Measurements from ENCODE around the gene PRDM15.

The PRDM15 gene

DNA sequence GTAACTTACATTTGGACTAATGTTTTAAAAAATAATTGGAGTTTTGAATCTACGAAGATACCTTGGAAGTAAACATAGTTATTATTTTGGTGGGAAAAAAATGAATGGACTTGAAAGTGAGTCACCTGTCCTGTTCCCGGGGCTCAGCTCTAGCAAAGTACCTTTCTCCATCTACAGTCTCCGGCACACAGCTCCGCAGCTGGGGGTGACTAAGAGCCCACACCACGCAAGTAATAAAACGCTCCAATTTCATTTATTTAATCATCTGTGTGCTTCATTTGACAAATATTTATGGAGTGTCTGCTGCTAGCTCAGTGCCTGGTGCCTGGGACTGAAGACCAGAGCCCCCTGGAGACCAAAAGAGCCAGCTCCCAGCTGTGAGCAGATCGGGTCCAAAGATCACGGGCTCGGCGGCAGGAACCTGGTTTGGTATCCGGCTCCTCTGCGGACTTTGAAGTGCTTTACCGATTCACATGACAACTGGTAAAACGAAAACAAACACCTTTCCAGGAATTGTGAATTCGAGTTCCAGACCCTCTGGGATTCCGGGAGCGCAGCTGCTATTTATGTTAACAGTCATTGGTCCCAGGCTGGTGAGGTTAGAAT lies 110.6 kb downstream of the PRDM15 start:
- H3K23ac ChIP-seq (ENCODE audit: low read length in 2 of 2), result no peak overlapping the region
- H3K9me3 ChIP-seq (ENCODE audit: control insufficient read depth, low read length), result no peaks in the 10 kb centered on the region
- H2BK15ac ChIP-seq (ENCODE audit: low read depth, poor library complexity, severe bottlenecking), result no peak overlapping the region
- H3K9ac ChIP-seq (ENCODE audit: low read length), result peak overlapping the region; percentile 65
- WGBS, result 2% methylated on average over 15 of the region's 17 CpGs
- no peak overlapping the region for H4K91ac ChIP-seq (ENCODE audit: low read length)
- H3K4me1 ChIP-seq (ENCODE audit: control insufficient read depth, insufficient read depth, low read depth, low read length), result peaks cover 39% of the 10 kb centered on the region
- H2BK120ac ChIP-seq (ENCODE audit: low read depth, low read length), result no peak overlapping the region
- peaks cover 37 to 100% of the 10 kb centered on the region in 2 experiments for H3K27me3 ChIP-seq (ENCODE audit: control insufficient read depth in 1 of 2, insufficient read depth in 1 of 2, low read length in 2 of 2)
- H3K27ac ChIP-seq (ENCODE audit: low read length, poor library complexity, severe bottlenecking), result no peak overlapping the region
- H3K36me3 ChIP-seq (ENCODE audit: control insufficient read depth in 1 of 2, insufficient read depth in 2 of 2, low read depth in 1 of 2, low read length in 2 of 2), result no peaks in the 10 kb centered on the region
- H2BK5ac ChIP-seq (ENCODE audit: low read depth, low read length, poor library complexity, severe bottlenecking), result no peak overlapping the region
- peak overlapping the region; percentile 77 for H3K4me2 ChIP-seq (ENCODE audit: low read length, poor library complexity, severe bottlenecking)
- no peak overlapping the region for H2BK12ac ChIP-seq (ENCODE audit: low read length in 2 of 2)
- no peak overlapping the region for H3K14ac ChIP-seq (ENCODE audit: low read length in 2 of 2)
- H4K8ac ChIP-seq (ENCODE audit: low read length), result no peak overlapping the region
- no peak overlapping the region for H3K4ac ChIP-seq (ENCODE audit: low read depth in 1 of 2, low read length in 2 of 2)
- DNase-seq, result peak; percentile 29
- H3K18ac ChIP-seq (ENCODE audit: low read depth in 1 of 2, low read length in 2 of 2), result no peak overlapping the region
- no peak overlapping the region for H2AK5ac ChIP-seq (ENCODE audit: low read length, severe bottlenecking)
- peaks cover 2% of the 10 kb centered on the region for H3K79me1 ChIP-seq (replicated peaks; ENCODE audit: low read length, poor library complexity, severe bottlenecking)
- peak overlapping the region in 1 of 2 experiments; percentile 80 for H3K4me3 ChIP-seq (ENCODE audit: insufficient read depth in 1 of 2, low read depth in 1 of 2, low read length in 2 of 2)
- H2AFZ ChIP-seq (ENCODE audit: low read depth, low read length), result no peak overlapping the region

DNA sequence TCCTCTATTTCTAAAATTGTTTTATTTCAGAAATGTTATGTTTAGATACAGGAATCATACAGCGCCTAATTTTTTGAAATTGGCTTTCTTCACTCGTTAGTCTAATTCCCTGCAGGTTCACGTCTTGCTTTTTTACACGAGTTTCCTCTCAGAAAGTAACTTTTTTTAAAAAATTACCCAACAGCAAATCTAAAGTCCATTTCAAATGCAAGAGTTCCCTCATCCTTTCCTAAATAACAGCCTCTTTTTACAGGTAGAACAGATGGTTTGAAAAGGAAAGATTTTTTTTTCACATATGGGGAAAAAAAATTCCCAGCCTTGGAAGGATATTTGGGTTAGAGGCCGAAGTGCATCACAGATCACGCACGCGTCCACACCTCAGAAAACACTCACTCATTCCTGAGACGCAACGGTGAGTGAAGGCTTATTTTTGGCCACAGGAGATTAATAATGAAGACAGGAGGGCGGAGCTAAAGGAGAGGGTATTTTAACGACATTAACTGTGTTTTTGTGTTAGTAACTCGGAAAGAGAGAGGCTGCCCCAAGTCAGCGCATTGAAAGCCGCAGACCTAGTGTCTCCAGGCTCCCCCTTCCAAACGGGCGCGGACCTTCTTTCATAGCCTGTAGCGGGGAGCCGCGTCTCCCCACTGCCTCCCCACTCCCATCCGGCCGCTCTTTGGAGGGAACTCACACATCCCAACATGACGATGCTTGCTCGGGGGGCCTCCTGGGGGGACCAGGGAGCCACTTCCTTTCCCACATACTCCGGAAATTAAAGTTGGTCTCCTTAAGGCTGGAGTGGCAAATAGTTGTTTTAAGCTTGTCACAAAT lies 111.3 kb downstream of the PRDM15 start:
- no peak overlapping the region for H3K14ac ChIP-seq (ENCODE audit: low read length in 2 of 2)
- peaks cover 33 to 100% of the 10 kb centered on the region in 2 experiments for H3K27me3 ChIP-seq (ENCODE audit: control insufficient read depth in 1 of 2, insufficient read depth in 1 of 2, low read length in 2 of 2)
- no peak overlapping the region for H2BK5ac ChIP-seq (ENCODE audit: low read depth, low read length, poor library complexity, severe bottlenecking)
- H3K4me2 ChIP-seq (ENCODE audit: low read length, poor library complexity, severe bottlenecking), result peak overlapping the region; percentile 84
- no peak overlapping the region for H4K91ac ChIP-seq (ENCODE audit: low read length)
- 5% methylated on average over 22 of the region's 26 CpGs for WGBS
- H3K27ac ChIP-seq (ENCODE audit: low read length, poor library complexity, severe bottlenecking), result peak overlapping the region; percentile 50
- DNase-seq, result no peak
- no peak overlapping the region for H2BK15ac ChIP-seq (ENCODE audit: low read depth, poor library complexity, severe bottlenecking)
- H3K9ac ChIP-seq (ENCODE audit: low read length), result peak overlapping the region; percentile 65
- no peak overlapping the region for H2AK5ac ChIP-seq (ENCODE audit: low read length, severe bottlenecking)
- H2BK120ac ChIP-seq (ENCODE audit: low read depth, low read length), result no peak overlapping the region
- no peaks in the 10 kb centered on the region for H3K9me3 ChIP-seq (ENCODE audit: control insufficient read depth, low read length)
- H3K79me1 ChIP-seq (replicated peaks; ENCODE audit: low read length, poor library complexity, severe bottlenecking), result peaks cover 2% of the 10 kb centered on the region
- H3K36me3 ChIP-seq (ENCODE audit: control insufficient read depth in 1 of 2, insufficient read depth in 2 of 2, low read depth in 1 of 2, low read length in 2 of 2), result no peaks in the 10 kb centered on the region
- no peak overlapping the region for H2BK12ac ChIP-seq (ENCODE audit: low read length in 2 of 2)
- H3K4ac ChIP-seq (ENCODE audit: low read depth in 1 of 2, low read length in 2 of 2), result no peak overlapping the region
- no peak overlapping the region for H4K8ac ChIP-seq (ENCODE audit: low read length)
- no peak overlapping the region for H3K18ac ChIP-seq (ENCODE audit: low read depth in 1 of 2, low read length in 2 of 2)
- H2AFZ ChIP-seq (ENCODE audit: low read depth, low read length), result no peak overlapping the region
- peak overlapping the region in 1 of 2 experiments; percentile 87 for H3K23ac ChIP-seq (ENCODE audit: low read length in 2 of 2)
- H3K4me3 ChIP-seq (ENCODE audit: insufficient read depth in 1 of 2, low read depth in 1 of 2, low read length in 2 of 2), result peak overlapping the region; percentile 20 to 80
- peaks cover 45% of the 10 kb centered on the region for H3K4me1 ChIP-seq (ENCODE audit: control insufficient read depth, insufficient read depth, low read depth, low read length)

DNA sequence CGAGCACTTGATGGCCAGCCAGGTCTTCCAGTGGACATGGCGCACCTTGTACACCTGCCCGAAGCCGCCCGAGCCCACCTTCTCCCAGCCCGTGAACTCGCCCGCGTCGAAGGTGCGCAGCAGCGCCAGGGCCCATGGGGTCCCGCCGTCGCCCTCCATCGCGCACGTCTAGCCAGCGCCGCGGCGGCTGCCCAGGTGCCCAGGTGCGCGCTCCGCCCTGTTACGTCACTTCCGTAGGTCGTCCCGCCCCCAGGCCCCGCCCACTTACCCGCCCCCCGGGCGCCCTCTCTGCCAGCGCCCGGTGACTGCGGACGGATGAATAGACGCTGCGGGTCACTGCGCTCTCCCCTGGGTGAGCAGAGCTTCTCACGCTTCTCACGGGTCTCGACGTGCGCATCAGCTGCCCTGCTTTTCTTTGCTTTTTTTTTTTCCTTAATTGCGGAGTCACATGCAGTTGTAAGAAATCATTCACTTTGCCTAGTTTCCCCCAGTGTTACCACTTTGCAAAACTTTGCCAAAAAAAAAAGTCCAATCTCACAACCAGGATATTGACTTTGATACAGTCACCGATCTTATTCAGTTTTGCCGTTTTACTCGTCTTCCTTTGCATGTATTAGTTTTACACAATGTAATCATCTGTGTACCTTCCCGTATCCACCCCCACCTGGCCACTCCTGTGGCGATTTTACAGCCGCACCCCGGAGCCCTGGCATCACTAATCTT lies 112.1 kb downstream of the PRDM15 start, which contains the start of gene RIPK4:
Gene RIPK4, minus strand, starts transcription at position 170 of the 723 bp plus-strand sequence. Its CDS starts 11 bp downstream, at position 159.
- H3K27ac ChIP-seq (ENCODE audit: low read length, poor library complexity, severe bottlenecking), result peak within 1 kb of the TSS; percentile 50
- no peaks in the 10 kb centered on the region for H3K36me3 ChIP-seq (ENCODE audit: control insufficient read depth in 1 of 2, insufficient read depth in 2 of 2, low read depth in 1 of 2, low read length in 2 of 2)
- no peak within 1 kb of the TSS for H4K8ac ChIP-seq (ENCODE audit: low read length)
- H3K23ac ChIP-seq (ENCODE audit: low read length in 2 of 2), result no peak within 1 kb of the TSS
- peak within 1 kb of the TSS; percentile 84 for H3K4me2 ChIP-seq (ENCODE audit: low read length, poor library complexity, severe bottlenecking)
- no peak within 1 kb of the TSS for H3K14ac ChIP-seq (ENCODE audit: low read length in 2 of 2)
- DNase-seq, result no peak
- H3K4me1 ChIP-seq (ENCODE audit: control insufficient read depth, insufficient read depth, low read depth, low read length), result peaks cover 51% of the 10 kb centered on the region
- H2AFZ ChIP-seq (ENCODE audit: low read depth, low read length), result no peak within 1 kb of the TSS
- H3K4me3 ChIP-seq (ENCODE audit: insufficient read depth in 1 of 2, low read depth in 1 of 2, low read length in 2 of 2), result peak within 1 kb of the TSS; percentile 80 to 94
- H3K79me1 ChIP-seq (replicated peaks; ENCODE audit: low read length, poor library complexity, severe bottlenecking), result peaks cover 4% of the 10 kb centered on the region
- no peak within 1 kb of the TSS for H4K91ac ChIP-seq (ENCODE audit: low read length)
- H3K18ac ChIP-seq (ENCODE audit: low read depth in 1 of 2, low read length in 2 of 2), result no peak within 1 kb of the TSS
- WGBS, result 2% methylated on average over 52 of the region's 53 CpGs
- H3K9ac ChIP-seq (ENCODE audit: low read length), result no peak within 1 kb of the TSS
- H2BK15ac ChIP-seq (ENCODE audit: low read depth, poor library complexity, severe bottlenecking), result peak within 1 kb of the TSS; percentile 36
- H3K4ac ChIP-seq (ENCODE audit: low read depth in 1 of 2, low read length in 2 of 2), result no peak within 1 kb of the TSS
- no peak within 1 kb of the TSS for H2BK120ac ChIP-seq (ENCODE audit: low read depth, low read length)
- H3K9me3 ChIP-seq (ENCODE audit: control insufficient read depth, low read length), result no peaks in the 10 kb centered on the region
- no peak within 1 kb of the TSS for H2AK5ac ChIP-seq (ENCODE audit: low read length, severe bottlenecking)
- H3K27me3 ChIP-seq (ENCODE audit: control insufficient read depth in 1 of 2, insufficient read depth in 1 of 2, low read length in 2 of 2), result peaks cover 25 to 100% of the 10 kb centered on the region in 2 experiments
- H2BK5ac ChIP-seq (ENCODE audit: low read depth, low read length, poor library complexity, severe bottlenecking), result no peak within 1 kb of the TSS
- H2BK12ac ChIP-seq (ENCODE audit: low read length in 2 of 2), result no peak within 1 kb of the TSS

Measured in mesenchymal stem cell (in vitro differentiated cells and primary cell).